Measurements from ENCODE around the gene TPRX2.

DNA sequence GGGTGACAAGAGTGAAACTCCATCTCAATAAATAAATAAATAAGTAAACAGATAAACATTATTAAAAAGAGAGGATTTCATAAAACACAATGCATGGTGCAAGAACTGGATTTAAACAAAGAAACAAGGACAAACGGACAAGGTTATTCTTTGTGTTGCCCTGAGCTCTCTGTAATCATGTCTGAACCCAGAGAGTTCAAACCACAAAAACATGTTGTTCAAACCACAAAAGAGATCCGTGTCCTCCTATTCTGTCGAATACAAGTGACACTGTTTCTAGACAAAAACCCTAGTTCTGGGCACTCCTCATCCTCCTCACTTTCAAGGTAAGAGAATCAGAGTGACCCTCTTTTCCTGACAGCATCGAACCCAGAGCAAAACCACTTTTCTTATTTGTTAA is 4.6 kb upstream of the TPRX2 start:
- TF ChIP-seq, protein P1, sequence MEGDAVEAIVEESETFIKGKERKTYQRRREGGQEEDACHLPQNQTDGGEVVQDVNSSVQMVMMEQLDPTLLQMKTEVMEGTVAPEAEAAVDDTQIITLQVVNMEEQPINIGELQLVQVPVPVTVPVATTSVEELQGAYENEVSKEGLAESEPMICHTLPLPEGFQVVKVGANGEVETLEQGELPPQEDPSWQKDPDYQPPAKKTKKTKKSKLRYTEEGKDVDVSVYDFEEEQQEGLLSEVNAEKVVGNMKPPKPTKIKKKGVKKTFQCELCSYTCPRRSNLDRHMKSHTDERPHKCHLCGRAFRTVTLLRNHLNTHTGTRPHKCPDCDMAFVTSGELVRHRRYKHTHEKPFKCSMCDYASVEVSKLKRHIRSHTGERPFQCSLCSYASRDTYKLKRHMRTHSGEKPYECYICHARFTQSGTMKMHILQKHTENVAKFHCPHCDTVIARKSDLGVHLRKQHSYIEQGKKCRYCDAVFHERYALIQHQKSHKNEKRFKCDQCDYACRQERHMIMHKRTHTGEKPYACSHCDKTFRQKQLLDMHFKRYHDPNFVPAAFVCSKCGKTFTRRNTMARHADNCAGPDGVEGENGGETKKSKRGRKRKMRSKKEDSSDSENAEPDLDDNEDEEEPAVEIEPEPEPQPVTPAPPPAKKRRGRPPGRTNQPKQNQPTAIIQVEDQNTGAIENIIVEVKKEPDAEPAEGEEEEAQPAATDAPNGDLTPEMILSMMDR (IDR thresholded peaks at IDR 0.05): no peak
- no peak for TF ChIP-seq POLR2A (IDR thresholded peaks at IDR 0.05)
